Panc1 (cell line): Measurements from ENCODE around the gene HIGD1A. TPM values are rescaled to one million over a fixed set of nuclear protein-coding genes. Genes with fewer than 3 reads are reported as not detected.

Experiments used
- ATAC-seq: fragments of 200-7000 bp; cut with Tn5 transposase; 2 replicates; pipeline ENCODE4 v1.9.1; 2020; ENCODE audit warnings: mild to moderate bottlenecking, moderate library complexity
- BruUV-seq: library from RNA; stranded (reverse); fragments of 400-500 nt; replicated peaks from 2 replicates; lab custom pipeline; 2021; lab: Mats Ljungman, UMichigan
- CTCF ChIA-PET: fragments of 300-600 bp; sonication (Branson Sonifier 250); formaldehyde crosslinking; loops from one replicate; lab custom pipeline; 2022; ENCODE audit warnings: antibody characterized with exemption; lab: Charles Lee
- POLR2A ChIA-PET: fragments of 300-600 bp; sonication (Branson Sonifier 250); formaldehyde crosslinking; loops from one replicate; lab custom pipeline; 2022; ENCODE audit warnings: antibody characterized with exemption; lab: Charles Lee
- DNase-seq: peaks from one replicate; pipeline ENCODE4 v3.0.0-alpha.2; 2010; ENCODE audit warnings: low read depth, low spot score
- H3K27ac ChIP-seq: 2 replicates; pipeline ENCODE4 v1.5.1; 2011; ENCODE audit warnings: mild to moderate bottlenecking, low read length, inconsistent platforms
- H3K27me3 ChIP-seq: fragments of 200-500 bp; sonication (Bioruptor generic); 2 replicates; pipeline ENCODE4 v1.6.0; 2014; ENCODE audit warnings: low read length, inconsistent platforms; ENCODE audit not compliant: control insufficient read depth, insufficient read depth
- H3K36me3 ChIP-seq: fragments of 200-500 bp; sonication (Bioruptor generic); 2 replicates; pipeline ENCODE4 v1.5.1; 2014; ENCODE audit warnings: inconsistent platforms, mild to moderate bottlenecking, low read length, moderate library complexity; ENCODE audit not compliant: control insufficient read depth, insufficient read depth
- H3K4me1 ChIP-seq: 2 replicates; pipeline ENCODE4 v1.5.1; 2011; ENCODE audit warnings: inconsistent platforms, mild to moderate bottlenecking, low read length, moderate library complexity; ENCODE audit not compliant: control insufficient read depth, insufficient read depth
- H3K4me3 ChIP-seq, 2 experiments: 2 replicates each; pipeline ENCODE4 v1.5.1; 2011 to 2012; ENCODE audit warnings: low read depth in 2 of 2, low read length in 2 of 2, mild to moderate bottlenecking in 2 of 2, inconsistent platforms in 1 of 2, moderate library complexity in 1 of 2
- H3K9me3 ChIP-seq: fragments of 200-500 bp; sonication (Bioruptor generic); 2 replicates; pipeline ENCODE4 v1.5.1; 2014; ENCODE audit warnings: low read depth, mild to moderate bottlenecking, inconsistent platforms, low read length, moderate library complexity; ENCODE audit not compliant: control insufficient read depth, insufficient read depth
- CTCF ChIP-seq: fragments of 450-650 bp; IDR thresholded peaks from 2 replicates; pipeline ENCODE4 v1.5.1; 2017; ENCODE audit warnings: mild to moderate bottlenecking
- POLR2AphosphoS5 ChIP-seq: IDR thresholded peaks from 2 replicates; pipeline ENCODE4 v1.6.1; 2012; ENCODE audit warnings: mild to moderate bottlenecking, low read depth, low read length, moderate library complexity
- REST ChIP-seq, 2 experiments: IDR thresholded peaks; 2 replicates each; pipeline ENCODE4 v1.6.1; 2011 to 2012; ENCODE audit warnings: low read depth in 2 of 2, control low read depth in 1 of 2, low read length in 1 of 2, mild to moderate bottlenecking in 1 of 2, moderate library complexity in 1 of 2; ENCODE audit not compliant: insufficient read depth in 1 of 2
- SIN3A ChIP-seq: IDR thresholded peaks from 2 replicates; pipeline ENCODE4 v1.6.1; 2012; ENCODE audit warnings: low read depth, mild to moderate bottlenecking, low read length, moderate library complexity, borderline replicate concordance; ENCODE audit not compliant: insufficient read depth
- TCF7L2 ChIP-seq: IDR thresholded peaks from 2 replicates; pipeline ENCODE4 v1.6.1; 2011; ENCODE audit warnings: mild to moderate bottlenecking, low read depth, low read length, inconsistent platforms
- in situ Hi-C: cut with HindIII; loops from 2 replicates; pipeline ENCODE4 v1.10.0; 2016; ENCODE audit warnings: low sequenced_read_pairs, low pct_unique_long_range_greater_than_20kb
- intact Hi-C: fragments of 100-400 bp; cut with micrococcal nuclease; formaldehyde crosslinking; loops from one replicate; pipeline ENCODE4 v1.10.0; 2022; ENCODE audit not compliant: unreplicated experiment
- total RNA-seq: library from RNA; stranded (reverse); gene quantifications from one replicate; pipeline ENCODE4 v1.2.1, GENCODE V29; 2021; ENCODE audit not compliant: unreplicated experiment

The HIGD1A gene
- total RNA-seq, 1 experiment from 2014 or later = 74.6 TPM

GRCh38 chr3:42839616-42840015, 35.3 kb upstream of the HIGD1A start:
- ChIA-PET POLR2A (interaction anchor here (0.7 kb wide), 1 partner anchor 60 kb away, joined by 3 read pairs; no protein-coding TSS in a partner anchor), CTCF (interaction anchor here (0.5 to 0.8 kb wide), 4 partner anchors 19 to 246 kb away, joined by 3 to 10 read pairs (median 6); no protein-coding TSS in a partner anchor)
- intact Hi-C loops = loop anchor here (2.0 kb wide), 1 partner anchor 59 kb away; no protein-coding TSS in a partner anchor
- Histone ChIP-seq H3K9me3 (no peaks in the 10 kb centered on the region), H3K4me3 (peak overlapping the region in 1 of 2 experiments; percentile 30; a peak in 2 of 4 replicates), H3K36me3 (no peaks in the 10 kb centered on the region), H3K4me1 (no peaks in the 10 kb centered on the region), H3K27ac (no peak overlapping the region), H3K27me3 (no peaks in the 10 kb centered on the region)
- no TSS peak for BruUV-seq
- ATAC-seq (peak; percentile 97), DNase-seq (peak; percentile 58)
- peak; percentile 77 for TF ChIP-seq CTCF
- TF ChIP-seq REST (IDR thresholded peaks at IDR 0.05; ENCODE audit: insufficient read depth in 1 of 2, low read depth in 2 of 2, low read length in 1 of 2) = no peak
- TF ChIP-seq TCF7L2 = no peak
- in situ Hi-C loops = no loop called here

GRCh38 chr3:42838571-42838970, 34.3 kb upstream of the HIGD1A start:
- intact Hi-C loops = loop anchor here (2.0 kb wide), 1 partner anchor 58 kb away; no protein-coding TSS in a partner anchor
- H3K4me3 ChIP-seq = no peak overlapping the region
- no peaks in the 10 kb centered on the region for H3K9me3 ChIP-seq
- DNase-seq (no peak), ATAC-seq (no peak)
- CTCF ChIA-PET = no interaction called here
- BruUV-seq = no TSS peak
- in situ Hi-C loops = no loop called here
- no peaks in the 10 kb centered on the region for H3K36me3 ChIP-seq
- TF ChIP-seq CTCF (no peak), POLR2AphosphoS5 (no peak), REST (IDR thresholded peaks at IDR 0.05; ENCODE audit: insufficient read depth in 1 of 2, low read depth in 2 of 2, low read length in 1 of 2) (no peak), TCF7L2 (no peak), SIN3A (no peak)
- no peaks in the 10 kb centered on the region for H3K4me1 ChIP-seq
- no peaks in the 10 kb centered on the region for H3K27me3 ChIP-seq
- no peak overlapping the region for H3K27ac ChIP-seq
- POLR2A ChIA-PET = no interaction called here
